GM18511 (cell line): ENCODE data around the gene ATP4A.
"Not testable (repeated sequence)": the region's sequence is repeated elsewhere in the genome, so short reads cannot be mapped to it uniquely, and the experiment has no call there.

Experiments used
- ATAC-seq: cut with Tn5 transposase; IDR thresholded peaks from one replicate; pipeline ENCODE4 v1.9.1; 2021; ENCODE audit warnings: mild to moderate bottlenecking, moderate library complexity; ENCODE audit not compliant: unreplicated experiment

ATP4A gene

DNA sequence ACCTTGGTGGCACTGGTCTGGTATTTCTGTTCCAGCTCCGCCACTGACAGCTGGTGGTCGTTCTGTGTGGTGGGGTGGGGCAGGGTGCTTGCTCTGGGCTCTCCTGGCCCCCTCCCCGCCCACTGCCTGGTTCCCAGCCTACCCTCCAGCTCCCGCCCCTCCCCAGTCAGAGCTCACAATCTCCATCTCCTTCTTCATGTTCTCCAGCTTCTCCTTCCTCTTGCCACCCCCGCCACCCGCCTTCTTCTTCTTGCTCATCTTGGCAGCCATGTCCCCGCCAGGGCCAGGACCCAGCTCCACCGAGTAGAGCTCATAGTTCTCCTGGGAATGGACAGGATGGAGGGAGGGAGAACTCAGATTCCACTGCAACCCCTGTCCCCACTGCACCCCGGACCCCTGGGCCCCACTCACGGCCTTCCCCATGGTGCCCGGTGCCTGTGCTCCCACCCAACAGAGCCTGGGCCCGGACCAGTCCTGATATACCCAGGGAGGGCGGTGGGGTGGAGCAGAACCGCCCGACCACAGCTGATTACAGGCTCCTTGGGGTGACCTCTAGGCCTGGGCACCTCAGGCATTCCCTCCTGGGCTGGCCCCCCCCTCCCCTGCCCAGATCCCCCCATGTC lies at the start of gene ATP4A:
TSS of gene ATP4A (minus strand) at position 452 of the 623 bp plus-strand sequence. CDS start at position 423, 29 bp downstream.
- ATAC-seq: no peak

- peak; percentile 82 for ATAC-seq
These were observed 49.3 kb upstream of the ATP4A start, which contains the start of gene HAUS5 for GRCh38 chr19:35612559-35613321. Gene HAUS5 (plus strand): TSS chr19:35612735. CDS start chr19:35612795, 60 bp downstream.

GRCh38 chr19:35612224-35612558 lies 48.7 kb upstream of the ATP4A start:
- ATAC-seq: peak; percentile 10

DNA sequence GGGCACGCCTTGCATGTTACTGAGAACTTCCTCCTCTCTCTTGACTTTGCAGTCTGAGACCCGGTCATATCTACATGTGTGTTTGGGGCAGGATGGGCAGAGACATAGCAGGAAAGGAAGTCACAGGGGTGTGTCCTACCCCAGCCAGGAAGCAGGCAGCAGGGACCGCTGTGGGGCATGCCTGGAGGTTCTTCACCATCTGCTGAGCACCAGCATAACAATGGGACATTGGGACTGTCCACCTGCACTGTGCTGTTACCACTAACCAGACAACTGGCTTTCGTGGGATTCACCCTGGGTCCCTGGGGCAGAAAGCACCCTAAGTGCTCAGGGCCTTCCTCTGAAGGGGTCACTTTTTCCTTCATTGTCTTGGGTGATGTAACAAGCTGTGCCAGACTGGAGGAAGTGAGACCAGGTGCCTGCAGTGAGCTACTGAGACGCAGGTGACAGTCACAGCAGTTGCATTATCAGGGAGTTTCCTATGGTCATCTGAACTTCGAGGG lies 46.4 kb upstream of the ATP4A start:
- ATAC-seq: no peak

DNA sequence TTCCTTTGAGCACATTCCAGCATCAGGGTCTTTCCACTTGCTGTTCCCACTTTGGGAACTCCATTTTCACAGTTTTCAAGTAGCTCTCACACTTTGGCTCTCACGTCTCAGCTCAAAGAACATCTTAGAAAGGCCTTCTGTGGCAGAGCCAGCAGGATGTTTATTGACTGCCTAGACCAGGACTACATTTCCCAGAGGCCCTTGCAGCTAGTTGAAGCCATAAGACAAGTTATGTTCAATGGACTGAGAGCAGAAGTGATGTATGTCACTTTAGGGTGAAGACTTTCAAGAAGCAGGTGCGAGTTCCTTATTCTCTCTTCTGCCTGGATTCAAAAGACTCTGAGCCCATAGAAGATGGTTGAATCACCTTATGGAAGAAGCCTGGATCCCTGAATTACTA lies 44.8 kb upstream of the ATP4A start:
- no peak for ATAC-seq

DNA sequence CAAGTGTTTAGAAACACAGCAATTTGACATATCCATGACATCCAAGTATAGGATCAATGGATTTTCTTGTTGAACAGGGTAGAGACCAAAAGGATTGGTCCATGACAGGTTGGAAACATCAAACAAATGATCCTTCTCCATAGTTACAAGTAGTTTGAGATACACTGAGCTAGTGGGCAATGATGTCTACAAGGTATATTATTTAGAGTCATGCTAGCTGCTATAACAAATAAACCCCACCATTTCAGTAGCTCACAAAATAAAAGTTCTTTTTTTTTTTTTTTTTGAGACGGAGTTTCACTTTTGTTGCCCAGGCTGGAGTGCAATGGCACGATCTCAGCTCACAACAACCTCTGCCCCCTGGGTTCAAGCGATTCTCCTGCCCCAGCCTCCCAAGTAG lies 44.2 kb upstream of the ATP4A start:
- no peak for ATAC-seq

- not testable (repeated sequence) for ATAC-seq
These were observed 43.7 kb upstream of the ATP4A start for GRCh38 chr19:35607170-35607569.

GRCh38 chr19:35604436-35604835 lies 41.0 kb upstream of the ATP4A start:
- ATAC-seq: not testable (repeated sequence)

DNA sequence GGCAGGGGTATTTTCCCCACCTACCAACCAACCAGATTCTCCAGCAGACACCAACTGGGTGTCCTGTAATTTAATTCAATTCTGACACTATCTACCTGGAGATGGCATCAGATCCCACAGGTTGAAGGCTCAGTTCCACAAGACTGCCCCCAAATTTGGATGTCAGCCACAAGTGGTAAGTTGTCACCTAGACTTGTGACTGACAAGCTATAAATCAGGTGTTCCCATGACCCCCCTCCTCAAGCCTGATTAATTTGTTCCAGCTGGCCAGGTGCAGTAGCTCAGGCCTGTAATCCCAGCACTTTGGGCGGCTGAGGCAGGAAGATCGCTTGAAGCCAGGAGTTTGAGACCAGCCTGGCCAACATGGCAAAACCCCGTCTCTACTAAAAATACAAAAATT lies 38.5 kb upstream of the ATP4A start:
- ATAC-seq: no peak

DNA sequence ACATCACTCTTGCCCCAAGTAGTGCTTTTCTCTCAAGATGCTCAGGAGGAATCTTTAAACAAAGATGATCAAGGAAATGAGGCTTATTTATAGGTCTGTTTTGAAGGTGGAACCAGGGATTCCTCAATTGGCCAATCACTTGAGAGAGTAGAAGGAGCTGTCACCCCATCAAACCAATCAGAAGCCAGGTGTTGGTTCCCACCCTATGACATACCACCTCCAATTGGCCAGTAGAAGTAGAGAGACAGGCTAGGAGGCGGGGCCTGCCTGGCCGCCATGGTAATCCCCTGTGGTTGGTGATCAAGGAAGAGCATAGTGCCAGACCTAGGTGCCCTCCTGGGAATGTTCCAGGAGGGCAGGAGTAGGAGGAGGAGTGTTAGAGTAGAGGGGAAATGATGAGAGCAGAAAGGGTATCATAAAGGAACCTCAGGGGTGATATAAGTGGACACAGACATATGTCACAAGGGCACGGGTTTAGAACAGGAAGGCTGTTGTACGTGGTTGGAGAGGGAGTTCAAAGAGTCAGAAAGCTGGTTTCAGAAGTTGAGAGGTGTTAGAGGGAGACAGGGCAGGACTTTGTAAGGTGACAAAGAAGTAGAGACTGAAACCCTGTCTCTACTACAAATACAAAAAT lies 33.0 kb upstream of the ATP4A start:
- peak; percentile 87 for ATAC-seq

DNA sequence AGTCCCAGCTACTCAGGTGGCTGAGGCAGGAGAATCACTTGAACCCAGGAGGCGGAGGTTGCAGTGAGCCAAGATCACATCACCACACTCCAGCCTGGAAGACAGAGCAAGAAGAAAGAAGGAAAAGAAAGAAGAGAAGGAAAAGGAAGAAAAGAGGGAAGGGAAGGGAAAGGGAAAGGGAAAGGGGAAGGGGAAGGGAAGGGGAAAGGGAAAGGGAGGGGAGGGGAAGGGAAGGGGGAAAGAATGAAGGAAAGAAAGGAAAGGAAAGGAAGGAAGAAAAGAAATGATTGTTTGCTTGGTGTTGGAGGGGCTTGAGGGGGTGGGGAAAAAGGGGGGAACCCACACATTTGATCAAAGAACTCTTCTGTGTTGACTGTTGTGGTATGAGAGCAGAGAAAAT lies 32.5 kb upstream of the ATP4A start:
- no peak for ATAC-seq

DNA sequence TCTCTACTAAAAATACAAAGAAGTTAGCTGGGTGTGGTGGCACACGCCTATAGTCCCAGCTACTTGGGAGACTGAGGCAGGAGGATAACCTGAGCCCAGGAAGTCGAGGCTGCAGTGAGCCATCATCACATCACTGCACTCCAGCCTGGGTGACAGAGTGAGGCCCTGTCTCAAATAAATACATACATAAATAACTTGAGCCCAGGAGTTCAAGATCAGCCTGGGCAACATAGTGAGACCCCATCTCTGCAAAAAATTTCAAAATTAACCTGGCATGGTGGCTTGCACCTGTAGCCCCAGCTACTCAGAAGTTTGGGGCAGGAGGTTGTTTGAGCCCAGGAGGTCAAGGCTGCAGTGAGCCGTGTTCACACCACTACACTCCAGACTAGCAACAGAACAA lies 31.6 kb upstream of the ATP4A start:
- ATAC-seq: not testable (repeated sequence)

DNA sequence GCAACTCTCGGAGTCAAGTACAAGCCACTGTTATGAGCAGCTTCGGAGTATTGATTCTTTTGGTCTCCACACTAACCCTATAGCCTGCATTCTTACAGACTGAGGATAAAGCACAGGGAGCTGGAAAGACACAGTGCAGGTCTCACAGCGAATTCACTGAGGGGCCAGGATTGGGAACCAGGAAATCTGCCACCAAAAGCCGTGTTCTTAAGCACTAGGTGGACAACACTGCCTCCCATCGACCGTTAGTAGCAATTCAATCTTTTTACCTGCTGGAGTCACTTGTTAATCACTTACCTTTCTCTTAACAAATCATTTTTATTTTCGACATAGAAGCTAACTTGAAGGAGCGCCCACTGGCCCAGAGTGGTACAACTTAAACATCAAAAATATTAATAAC lies 28.8 kb upstream of the ATP4A start:
- no peak for ATAC-seq

GRCh38 chr19:35590875-35591274 lies 27.4 kb upstream of the ATP4A start:
- no peak for ATAC-seq

DNA sequence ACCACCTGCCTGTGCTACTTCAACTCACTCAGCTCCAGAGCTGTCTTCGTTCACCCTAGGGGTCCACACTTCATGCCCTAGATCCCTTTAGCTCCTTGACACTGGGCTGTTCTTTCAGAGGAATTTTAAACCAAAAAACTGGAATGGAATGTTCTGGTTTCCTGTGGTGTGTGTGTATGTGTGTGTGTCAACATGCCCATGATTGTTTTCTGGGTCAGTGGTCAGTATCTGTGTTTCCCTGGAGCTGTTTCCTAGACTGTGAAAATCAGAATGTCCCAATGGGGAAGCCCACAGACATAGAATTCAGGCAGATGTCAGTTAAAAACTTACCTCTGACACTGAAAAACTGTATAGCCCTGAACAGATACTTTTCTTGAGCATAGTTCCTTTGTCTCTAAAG lies 23.9 kb upstream of the ATP4A start:
- no peak for ATAC-seq

GRCh38 chr19:35585848-35586247 lies 22.4 kb upstream of the ATP4A start, which contains the start of gene PMIS2:
Gene PMIS2 (plus strand): TSS chr19:35586173. CDS start chr19:35586260, 87 bp downstream.
- no peak for ATAC-seq

GRCh38 chr19:35582760-35583159 lies 19.3 kb upstream of the ATP4A start:
- no peak for ATAC-seq

DNA sequence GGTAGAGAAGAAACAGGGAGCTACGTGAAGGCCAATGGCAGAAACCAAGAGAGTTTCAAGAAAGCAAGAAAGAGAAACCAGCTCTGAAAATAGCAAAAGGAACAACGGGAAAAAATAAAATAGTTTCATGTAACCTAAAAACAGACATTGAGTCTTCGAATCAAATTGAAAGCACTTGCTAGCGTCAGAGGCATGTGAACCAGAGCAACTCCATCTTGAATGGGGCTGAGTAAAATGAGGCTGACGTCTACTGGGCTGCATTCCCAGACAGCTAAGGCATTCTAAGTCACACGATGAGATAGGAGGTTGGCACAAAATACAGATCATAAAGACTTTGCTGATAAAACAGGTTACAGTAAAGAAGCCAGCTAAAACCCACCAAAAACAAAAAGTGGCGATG lies 15.2 kb upstream of the ATP4A start:
- no peak for ATAC-seq

- ATAC-seq: no peak
These were observed 14.5 kb upstream of the ATP4A start for GRCh38 chr19:35577918-35578317.

DNA sequence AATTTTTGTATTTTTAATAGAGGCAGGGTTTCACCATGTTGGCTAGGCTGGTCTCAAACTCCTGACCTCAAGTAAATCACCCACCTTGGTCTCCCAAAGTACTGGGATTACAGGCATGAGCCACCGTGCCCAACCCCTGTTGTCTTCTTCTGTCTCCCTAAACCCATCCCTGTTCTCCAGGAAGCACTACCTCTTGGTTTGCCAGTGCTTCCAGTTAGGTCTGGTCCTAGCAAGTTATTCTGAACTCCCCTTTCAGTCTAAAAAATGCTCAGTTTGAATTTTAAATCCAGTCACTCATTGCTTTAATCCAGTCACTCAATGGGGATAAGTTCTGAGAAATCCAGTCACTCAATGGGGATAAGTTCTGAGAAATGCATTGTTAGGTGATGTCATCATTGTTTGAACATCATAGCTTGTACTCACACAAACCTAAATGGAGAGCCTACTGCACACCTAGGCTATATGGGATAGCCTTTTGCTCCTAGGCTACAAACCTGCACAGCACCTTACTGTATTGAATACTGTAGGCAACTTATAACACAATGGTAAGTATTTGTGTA lies 8.0 kb upstream of the ATP4A start:
- ATAC-seq: no peak

- no peak for ATAC-seq
These were observed 5.9 kb upstream of the ATP4A start for GRCh38 chr19:35569281-35569781.
